HEK293 (cell line): ENCODE results near the gene C8B.

Experiments
- CTCF ChIP-seq: fragments of 450-650 bp; formaldehyde crosslinking; IDR thresholded peaks from 2 replicates; pipeline ENCODE4 v1.5.1; 2016; ENCODE audit warnings: missing biosample characterization, missing genetic modification characterization
- FEZF1 ChIP-seq: fragments of 450-650 bp; formaldehyde crosslinking; IDR thresholded peaks from 2 replicates; pipeline ENCODE4 v1.5.1; 2016; ENCODE audit warnings: missing biosample characterization, missing genetic modification characterization
- SP7 ChIP-seq: fragments of 450-650 bp; formaldehyde crosslinking; IDR thresholded peaks from 2 replicates; pipeline ENCODE4 v1.5.1; 2016; ENCODE audit warnings: missing biosample characterization, missing genetic modification characterization
- YY2 ChIP-seq: fragments of 450-650 bp; formaldehyde crosslinking; IDR thresholded peaks from 2 replicates; pipeline ENCODE4 v1.5.1; 2016; ENCODE audit warnings: missing biosample characterization, missing genetic modification characterization
- ZBTB10 ChIP-seq: fragments of 450-650 bp; formaldehyde crosslinking; IDR thresholded peaks from 2 replicates; pipeline ENCODE4 v1.5.1; 2016; ENCODE audit warnings: missing biosample characterization, missing genetic modification characterization
- ZBTB11 ChIP-seq: fragments of 450-650 bp; formaldehyde crosslinking; conservative IDR thresholded peaks from 2 replicates; pipeline ENCODE4 v1.5.1; 2016; ENCODE audit warnings: low read depth, missing biosample characterization, missing genetic modification characterization
- ZNF416 ChIP-seq: fragments of 450-650 bp; formaldehyde crosslinking; IDR thresholded peaks from 2 replicates; pipeline ENCODE4 v1.5.1; 2016; ENCODE audit warnings: missing biosample characterization, missing genetic modification characterization
- ZNF510 ChIP-seq: fragments of 450-650 bp; formaldehyde crosslinking; IDR thresholded peaks from 2 replicates; pipeline ENCODE4 v1.5.1; 2018; ENCODE audit warnings: mild to moderate bottlenecking, missing genetic modification characterization, missing biosample characterization; ENCODE audit not compliant: insufficient replicate concordance
- ZNF513 ChIP-seq: fragments of 450-650 bp; IDR thresholded peaks from 2 replicates; pipeline ENCODE4 v1.5.1; 2018; ENCODE audit warnings: missing biosample characterization, missing genetic modification characterization
- ZNF792 ChIP-seq: fragments of 450-650 bp; formaldehyde crosslinking; IDR thresholded peaks from 2 replicates; pipeline ENCODE4 v1.5.1; 2016; ENCODE audit warnings: missing biosample characterization, missing genetic modification characterization

GRCh38 chr1:56881417-56881816 is 84.4 kb downstream of the C8B start:
- TF ChIP-seq ZNF513 (tag by site-specific recombination): no peak
- TF ChIP-seq ZBTB11: no peak
- TF ChIP-seq SP7 (tag by site-specific recombination): no peak
- TF ChIP-seq CTCF (tag by site-specific recombination): no peak
- no peak for TF ChIP-seq ZNF510 (tag by site-specific recombination)
- TF ChIP-seq YY2 (tag by site-specific recombination): no peak
- TF ChIP-seq FEZF1 (tag by site-specific recombination): no peak
- no peak for TF ChIP-seq ZNF416
- no peak for TF ChIP-seq ZNF792 (tag by site-specific recombination)
- no peak for TF ChIP-seq ZBTB10
